Suprapubic skin (tissue), 4 donors: ENCODE measurements around the gene PFKFB3. TPM values are rescaled to one million over a fixed set of nuclear protein-coding genes. Genes with fewer than 3 reads are reported as not detected.

ENCODE experiments used
- DNase-seq, 2 donors: peaks; one replicate each; pipeline ENCODE4 v3.0.0-alpha.2; 2019; ENCODE audit warnings: low spot score in 2 of 2
- H3K27ac ChIP-seq: fragments of 200-600 bp; sonication (generic); one replicate; pipeline ENCODE4 v1.5.1; 2019
- H3K27me3 ChIP-seq: fragments of 200-600 bp; sonication (generic); one replicate; pipeline ENCODE4 v1.5.1; 2019
- H3K36me3 ChIP-seq: fragments of 200-600 bp; sonication (generic); one replicate; pipeline ENCODE4 v1.5.1; 2019
- H3K4me1 ChIP-seq: fragments of 200-600 bp; sonication (generic); one replicate; pipeline ENCODE4 v1.5.1; 2019
- H3K4me3 ChIP-seq: fragments of 200-600 bp; sonication (generic); one replicate; pipeline ENCODE4 v1.5.1; 2019; ENCODE audit warnings: mild to moderate bottlenecking
- H3K9me3 ChIP-seq: fragments of 200-600 bp; sonication (generic); one replicate; pipeline ENCODE4 v1.5.1; 2019
- CTCF ChIP-seq, 2 donors: fragments of 200-600 bp in 1 of 2; fragments of 450-650 bp in 1 of 2; sonication (generic) in 1 of 2; IDR thresholded peaks; one replicate each; pipeline ENCODE4 v1.5.1; 2016 to 2019; ENCODE audit warnings: antibody characterized with exemption in 2 of 2, mild to moderate bottlenecking in 1 of 2, moderate library complexity in 1 of 2
- EP300 ChIP-seq: sonication (generic); formaldehyde crosslinking; IDR thresholded peaks from one replicate; pipeline ENCODE4 v1.6.1; 2017; ENCODE audit warnings: antibody characterized with exemption
- POLR2A ChIP-seq, 2 donors: fragments of 450-650 bp; IDR thresholded peaks; one replicate each; pipeline ENCODE4 v1.6.1; 2017; ENCODE audit warnings: antibody characterized with exemption in 2 of 2, mild to moderate bottlenecking in 2 of 2, moderate library complexity in 2 of 2
- POLR2AphosphoS5 ChIP-seq, 3 donors: sonication (generic); formaldehyde crosslinking; IDR thresholded peaks; one replicate each; pipeline ENCODE4 v1.6.1; 2017; ENCODE audit warnings: antibody characterized with exemption in 3 of 3
- WGBS: methylation state at CpG from one replicate; pipeline ENCODE4 v1.1.5; 2018; 5-methylcytosine and 5-hydroxymethylcytosine counted together
- total RNA-seq, 4 donors: library from RNA; depleted of rRNA; stranded (reverse); fragments of >200 nt; gene quantifications; one replicate each; pipeline ENCODE4 v1.1.0, GENCODE V29; 2016

The PFKFB3 gene
- total RNA-seq, 4 donors from 2014 or later = 40.1 to 115 (median 52.2) TPM

- Histone ChIP-seq H3K36me3 (no peaks in the 10 kb centered on the region), H3K27me3 (no peaks in the 10 kb centered on the region), H3K27ac (no peak overlapping the region), H3K4me1 (peaks cover 9% of the 10 kb centered on the region), H3K4me3 (no peak overlapping the region), H3K9me3 (no peaks in the 10 kb centered on the region)
- 93% methylated on average over 6 of the region's 8 CpGs for WGBS
- no peak for TF ChIP-seq POLR2A (IDR thresholded peaks at IDR 0.05)
- no peak for TF ChIP-seq POLR2AphosphoS5 (IDR thresholded peaks at IDR 0.05)
- no peak for TF ChIP-seq CTCF (IDR thresholded peaks at IDR 0.05)
- no peak for TF ChIP-seq EP300
- DNase-seq = no peak
These were observed 51.5 kb downstream of the PFKFB3 start for GRCh38 chr10:6254201-6254600.

GRCh38 chr10:6255548-6256061, 52.9 kb downstream of the PFKFB3 start:
- 54% methylated on average over 19 of the region's 19 CpGs for WGBS
- H3K4me3 ChIP-seq = no peak overlapping the region
- no peaks in the 10 kb centered on the region for H3K9me3 ChIP-seq
- H3K36me3 ChIP-seq = no peaks in the 10 kb centered on the region
- no peak overlapping the region for H3K27ac ChIP-seq
- no peaks in the 10 kb centered on the region for H3K27me3 ChIP-seq
- peaks cover 9% of the 10 kb centered on the region for H3K4me1 ChIP-seq
- DNase-seq = no peak
- TF ChIP-seq POLR2A (IDR thresholded peaks at IDR 0.05) (no peak), CTCF (IDR thresholded peaks at IDR 0.05) (no peak), POLR2AphosphoS5 (IDR thresholded peaks at IDR 0.05) (no peak), EP300 (no peak)

- H3K4me1 ChIP-seq = peaks cover 9% of the 10 kb centered on the region
- no peak overlapping the region for H3K4me3 ChIP-seq
- DNase-seq = no peak
- H3K27me3 ChIP-seq = no peaks in the 10 kb centered on the region
- no peaks in the 10 kb centered on the region for H3K9me3 ChIP-seq
- no peak overlapping the region for H3K27ac ChIP-seq
- 81% methylated on average over 8 of the region's 8 CpGs for WGBS
- no peak for TF ChIP-seq POLR2AphosphoS5 (IDR thresholded peaks at IDR 0.05)
- no peak for TF ChIP-seq EP300
- TF ChIP-seq POLR2A (IDR thresholded peaks at IDR 0.05) = no peak
- TF ChIP-seq CTCF (IDR thresholded peaks at IDR 0.05) = no peak
- H3K36me3 ChIP-seq = no peaks in the 10 kb centered on the region
These were observed 53.7 kb downstream of the PFKFB3 start for GRCh38 chr10:6256439-6256838.

GRCh38 chr10:6259153-6259552, 56.4 kb downstream of the PFKFB3 start:
- no peak for DNase-seq
- H3K4me3 ChIP-seq = no peak overlapping the region
- TF ChIP-seq CTCF (IDR thresholded peaks at IDR 0.05) (no peak), POLR2A (IDR thresholded peaks at IDR 0.05) (no peak), EP300 (no peak), POLR2AphosphoS5 (IDR thresholded peaks at IDR 0.05) (no peak)

GRCh38 chr10:6260843-6261242, 58.1 kb downstream of the PFKFB3 start:
- Histone ChIP-seq H3K27me3 (no peaks in the 10 kb centered on the region), H3K4me3 (no peak overlapping the region), H3K9me3 (peaks cover 3% of the 10 kb centered on the region), H3K4me1 (peaks cover 2% of the 10 kb centered on the region), H3K36me3 (no peaks in the 10 kb centered on the region), H3K27ac (no peak overlapping the region)
- DNase-seq = no peak
- TF ChIP-seq EP300 (no peak), POLR2AphosphoS5 (IDR thresholded peaks at IDR 0.05) (no peak), CTCF (IDR thresholded peaks at IDR 0.05) (no peak), POLR2A (IDR thresholded peaks at IDR 0.05) (no peak)
- WGBS = 84% methylated on average over 3 of the region's 3 CpGs

More at GRCh38 chr10:6259153-6259552, 56.4 kb downstream of the PFKFB3 start:
- no peak overlapping the region for H3K27ac ChIP-seq
- no peaks in the 10 kb centered on the region for H3K27me3 ChIP-seq
- H3K36me3 ChIP-seq = no peaks in the 10 kb centered on the region
- H3K9me3 ChIP-seq = peaks cover 3% of the 10 kb centered on the region
- H3K4me1 ChIP-seq = peaks cover 9% of the 10 kb centered on the region
